GM21526 (cell line): Measurements from ENCODE around the gene FOXL2NB.
"Not testable (repeated sequence)": the region's sequence is repeated elsewhere in the genome, so short reads cannot be mapped to it uniquely, and the experiment has no call there.

Source experiments
- ATAC-seq: cut with Tn5 transposase; IDR thresholded peaks from one replicate; pipeline ENCODE4 v1.9.1; 2021; ENCODE audit warnings: moderate library complexity; ENCODE audit not compliant: unreplicated experiment, low FRiP score

The FOXL2NB gene

DNA sequence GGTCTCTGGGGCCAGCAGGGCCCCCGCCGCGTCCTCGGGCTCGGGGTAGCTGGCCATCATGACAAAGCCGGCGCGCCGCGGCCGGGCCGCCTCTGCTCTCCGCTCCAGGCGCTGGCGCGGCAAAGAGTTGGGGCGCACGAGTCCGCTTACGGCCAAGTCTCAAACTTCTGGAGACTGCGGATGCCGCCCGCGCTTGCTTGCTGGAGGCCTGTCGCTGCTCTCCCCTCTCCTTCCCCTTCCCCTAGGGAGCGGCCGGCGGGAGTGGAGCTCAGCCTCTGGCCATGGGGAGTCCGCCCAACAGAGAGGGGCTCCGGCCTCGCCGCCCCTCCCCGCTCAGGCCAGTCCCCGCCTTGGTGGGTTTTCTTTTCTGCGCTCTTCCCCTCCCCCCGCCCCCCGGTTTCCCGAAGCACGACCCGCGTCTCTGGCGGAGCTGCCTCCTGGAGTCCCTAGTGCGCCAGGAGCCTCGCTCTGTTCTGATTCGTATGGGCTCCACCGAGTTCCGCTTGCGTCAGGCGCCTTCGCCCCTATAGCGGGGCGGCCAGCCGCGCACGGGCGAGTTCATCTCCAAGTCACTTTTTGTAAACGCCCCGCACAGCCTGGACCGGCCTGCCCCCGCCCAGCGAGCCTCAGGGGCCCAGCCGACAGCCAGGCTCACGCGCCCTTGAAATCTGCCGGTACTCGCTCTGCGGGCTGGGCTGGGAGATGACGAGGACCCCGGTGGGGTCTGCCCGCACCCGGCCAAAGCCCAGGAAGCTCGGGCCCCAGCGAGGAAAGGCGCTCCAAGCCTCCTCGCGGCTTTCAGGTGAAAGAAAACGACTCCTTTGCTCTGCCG is at the start of gene FOXL2NB, which contains the start of gene FOXL2:
Gene FOXL2NB (plus strand): TSS at position 555 of the 832 bp plus-strand sequence. CDS start 148 bp downstream, at position 703.
Gene FOXL2 (minus strand): TSS at position 475 of the 832 bp plus-strand sequence. CDS start 415 bp downstream, at position 60.
- no peak for ATAC-seq

DNA sequence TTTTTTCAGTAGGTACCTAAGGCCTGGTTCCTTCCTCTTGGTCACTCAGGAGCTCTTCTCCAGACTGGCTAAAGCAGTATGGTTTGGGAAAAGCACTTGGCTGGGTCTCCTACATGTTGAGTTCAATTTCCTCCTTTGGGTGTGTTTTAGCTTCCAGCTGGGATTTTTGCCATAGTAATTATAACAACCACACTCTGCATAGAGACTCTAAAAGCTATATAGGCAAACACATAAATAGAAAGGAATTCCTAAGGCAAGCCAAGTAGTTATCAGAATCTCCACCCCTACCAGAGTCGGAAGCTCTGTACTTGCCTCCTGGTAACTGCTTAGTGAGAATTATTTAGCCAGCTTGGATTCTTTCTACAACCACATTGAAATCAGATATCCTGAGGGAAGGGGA is 48.7 kb upstream of the FOXL2NB start:
- ATAC-seq = no peak

DNA sequence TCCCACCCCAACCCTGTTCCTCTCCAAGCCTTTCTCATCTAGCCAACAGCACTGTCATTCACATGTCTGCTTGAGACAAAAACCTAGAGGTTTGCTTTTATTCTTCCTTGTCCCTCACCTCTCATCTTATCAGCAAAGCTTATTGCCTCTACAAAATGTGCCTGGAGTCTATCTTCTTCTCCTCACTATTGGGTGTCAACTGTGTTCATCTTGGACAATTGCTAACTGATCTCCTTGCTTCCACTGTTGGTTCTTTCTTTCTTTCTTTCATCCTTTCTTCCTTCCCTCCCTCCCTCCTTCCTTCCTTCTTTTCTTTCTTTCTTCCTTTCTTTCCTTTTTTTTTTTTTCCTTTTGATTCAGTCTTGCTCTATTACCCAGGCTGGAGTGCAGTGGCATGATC is 48.3 kb upstream of the FOXL2NB start:
- no peak for ATAC-seq

DNA sequence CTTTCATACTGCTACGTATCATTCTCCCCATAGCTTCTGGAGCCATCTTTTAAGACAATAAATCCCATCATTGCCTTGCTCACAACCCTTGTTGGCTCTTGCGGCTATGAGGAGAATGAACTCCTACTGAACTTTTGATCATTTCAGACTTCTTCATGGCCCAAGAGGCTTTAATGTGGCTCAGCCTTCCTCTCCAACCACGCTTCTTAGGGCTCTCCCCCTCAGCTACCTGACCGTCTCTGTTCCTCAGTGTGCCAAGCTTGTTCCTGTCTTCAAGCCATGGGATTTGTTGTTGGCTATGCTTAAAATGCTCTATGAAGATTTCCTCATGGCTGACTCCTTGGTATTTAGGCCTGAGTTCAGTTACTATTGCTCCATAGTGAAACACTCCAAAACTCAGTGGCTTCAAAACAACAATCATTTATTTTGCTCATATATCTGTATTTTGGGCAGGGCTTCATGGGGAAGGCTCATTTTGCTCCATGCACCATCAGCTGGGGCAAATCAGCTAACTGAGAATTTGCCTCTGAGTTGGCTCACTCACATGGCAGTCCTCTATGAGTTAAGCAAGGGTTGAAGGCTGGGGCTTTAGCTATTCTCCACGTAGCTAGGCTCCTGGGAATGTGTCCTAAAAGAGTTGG is 47.5 kb upstream of the FOXL2NB start:
- ATAC-seq = no peak

DNA sequence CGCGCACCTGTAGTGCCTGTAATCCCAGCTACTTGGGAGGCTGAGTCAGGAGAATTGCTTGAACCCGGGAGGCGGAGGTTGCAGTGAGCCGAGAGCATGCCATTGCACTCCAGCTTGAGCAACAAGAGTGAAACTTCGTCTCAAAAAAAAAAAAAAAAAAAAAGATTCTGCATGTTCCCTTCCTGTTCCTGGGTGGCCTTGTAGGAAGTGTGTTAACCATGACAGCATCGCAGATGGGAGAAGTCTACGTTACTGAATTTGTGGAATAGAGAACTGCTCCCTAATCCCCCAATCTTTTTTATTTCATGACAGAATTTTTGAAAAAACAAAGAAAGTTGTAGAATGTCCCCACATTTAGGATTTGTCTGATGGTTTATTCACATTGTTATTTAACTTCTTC is 45.5 kb upstream of the FOXL2NB start:
- ATAC-seq = no peak

DNA sequence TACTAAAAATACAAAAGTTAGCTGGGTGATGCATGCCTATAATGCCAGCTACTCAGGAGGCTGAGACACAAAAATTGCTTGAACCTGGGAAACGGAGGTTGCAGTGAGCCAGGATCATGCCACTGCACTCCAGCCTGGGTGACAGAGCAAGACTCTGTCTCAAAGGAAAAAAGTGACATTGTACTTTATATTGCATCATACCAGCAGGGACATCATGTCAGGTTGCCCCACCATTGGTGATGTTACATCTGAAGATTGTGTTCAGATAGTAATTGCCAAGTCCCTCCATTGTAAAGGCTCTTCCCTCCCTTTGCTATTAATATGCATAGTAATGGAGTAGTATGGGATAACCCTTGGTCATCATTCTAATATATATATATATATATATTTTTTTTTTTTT is 44.8 kb upstream of the FOXL2NB start:
- ATAC-seq = no peak

DNA sequence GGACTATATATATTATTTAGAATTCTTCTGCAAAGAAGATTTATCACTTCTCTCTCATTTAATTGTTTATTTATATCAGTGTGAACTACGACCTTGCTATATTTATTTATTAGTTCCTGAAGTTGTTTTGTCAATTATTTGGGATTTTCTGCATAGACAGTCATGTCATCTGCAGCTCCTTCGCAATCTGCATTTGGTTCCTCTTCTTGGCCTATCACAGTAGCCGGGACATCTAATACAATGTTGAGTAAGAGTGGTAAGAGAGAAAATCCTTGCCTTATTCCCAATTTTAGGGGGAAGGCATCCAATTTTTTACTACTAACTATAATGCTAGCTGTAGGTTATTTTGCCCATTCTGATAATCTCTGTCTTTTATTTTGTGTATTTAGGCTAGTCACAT is 39.5 kb upstream of the FOXL2NB start:
- ATAC-seq = no peak

DNA sequence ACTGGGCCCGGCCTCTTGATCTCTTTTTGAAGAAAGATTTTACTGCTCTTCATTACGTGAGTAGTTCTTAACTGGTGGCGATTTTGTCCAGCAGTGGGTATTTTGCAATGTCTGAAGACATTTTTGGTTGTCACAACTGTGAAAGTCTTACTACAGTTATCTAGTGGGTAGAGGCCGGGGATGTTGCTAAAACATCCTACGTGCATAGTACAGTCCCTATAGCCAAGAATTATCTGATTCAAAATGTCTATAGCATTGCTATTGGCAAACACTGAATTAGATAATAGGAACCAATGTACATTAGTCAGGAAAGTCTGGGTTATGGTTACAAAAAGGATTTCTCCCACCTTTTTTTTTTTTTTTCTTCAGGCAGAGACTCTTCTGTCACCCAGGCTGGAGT is 38.2 kb upstream of the FOXL2NB start:
- no peak for ATAC-seq

DNA sequence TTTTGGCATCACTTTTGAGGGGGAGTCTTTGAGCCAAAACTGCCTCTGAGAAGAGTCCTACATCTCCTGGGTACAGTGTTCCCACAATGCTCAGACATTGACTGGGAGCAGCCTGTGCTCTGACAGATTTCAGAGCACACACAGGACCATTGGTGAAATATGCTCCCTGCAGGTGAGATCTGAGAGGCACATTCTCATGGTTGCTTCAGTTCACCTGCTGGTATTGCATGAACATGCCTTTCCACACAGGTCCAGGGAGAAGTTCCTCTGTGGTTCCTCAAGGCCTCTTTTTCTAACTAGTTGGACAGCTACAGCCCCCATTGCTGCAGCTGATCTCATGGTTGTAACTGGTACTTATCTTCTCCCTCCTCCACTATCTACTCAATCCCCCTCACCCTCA is 37.1 kb upstream of the FOXL2NB start:
- ATAC-seq = no peak

DNA sequence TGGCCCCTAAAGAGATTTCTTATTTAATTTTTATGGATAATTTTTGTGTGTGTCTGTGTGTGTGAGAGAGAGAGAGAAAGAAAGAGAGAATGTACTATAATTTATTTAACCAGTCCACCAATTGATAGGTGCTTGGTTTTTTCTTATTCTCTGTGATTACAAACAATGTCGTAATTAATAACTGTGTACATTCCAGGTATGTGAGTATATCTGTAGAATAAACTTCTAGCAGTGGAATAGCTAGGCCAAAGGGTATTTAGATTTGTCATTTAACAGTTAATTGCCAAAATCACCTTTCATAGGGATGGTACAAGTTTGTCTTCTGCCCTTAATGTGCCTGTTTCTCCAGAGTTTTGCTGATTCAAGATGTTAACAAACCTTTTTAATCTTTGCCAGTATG is 35.4 kb upstream of the FOXL2NB start:
- no peak for ATAC-seq

DNA sequence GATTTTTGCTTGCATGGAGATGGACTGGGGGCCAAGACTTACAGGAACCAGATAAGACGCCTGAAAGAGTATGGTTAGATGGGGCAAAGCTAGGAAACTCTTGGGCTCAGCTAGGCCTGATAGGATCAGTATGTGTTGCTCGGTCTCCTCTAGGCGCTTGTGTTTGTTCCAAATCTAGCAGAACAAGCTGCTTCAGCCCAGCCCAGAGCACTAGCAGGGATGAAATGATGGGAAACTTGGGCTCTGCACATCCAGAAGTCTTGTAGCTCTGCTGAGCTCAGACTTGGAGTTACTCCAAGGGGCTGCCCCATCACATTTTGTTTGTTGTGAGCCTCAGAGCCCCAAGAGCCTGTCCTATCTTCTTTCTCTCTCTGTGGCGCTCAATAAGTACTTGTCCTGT is 34.8 kb upstream of the FOXL2NB start:
- ATAC-seq = no peak

DNA sequence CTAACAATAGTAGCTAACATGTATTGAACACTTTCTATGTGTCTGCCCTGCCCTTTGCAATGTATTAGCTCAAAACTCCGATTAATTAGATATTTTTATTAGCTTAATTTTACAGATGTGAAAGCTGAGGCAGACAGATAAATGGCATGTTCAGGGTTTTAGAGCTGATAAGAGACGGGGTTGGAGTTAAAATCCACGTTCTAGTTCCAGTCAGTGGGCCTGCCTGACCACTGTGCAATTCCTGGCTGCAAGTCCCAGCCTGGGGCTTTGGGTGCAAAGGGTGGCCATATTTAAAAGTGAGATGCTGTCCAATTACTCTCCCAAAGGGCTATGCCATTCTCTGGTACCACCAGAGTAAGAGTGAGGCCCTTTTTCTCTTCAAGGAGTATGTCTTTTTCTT is 33.3 kb upstream of the FOXL2NB start:
- ATAC-seq = no peak

DNA sequence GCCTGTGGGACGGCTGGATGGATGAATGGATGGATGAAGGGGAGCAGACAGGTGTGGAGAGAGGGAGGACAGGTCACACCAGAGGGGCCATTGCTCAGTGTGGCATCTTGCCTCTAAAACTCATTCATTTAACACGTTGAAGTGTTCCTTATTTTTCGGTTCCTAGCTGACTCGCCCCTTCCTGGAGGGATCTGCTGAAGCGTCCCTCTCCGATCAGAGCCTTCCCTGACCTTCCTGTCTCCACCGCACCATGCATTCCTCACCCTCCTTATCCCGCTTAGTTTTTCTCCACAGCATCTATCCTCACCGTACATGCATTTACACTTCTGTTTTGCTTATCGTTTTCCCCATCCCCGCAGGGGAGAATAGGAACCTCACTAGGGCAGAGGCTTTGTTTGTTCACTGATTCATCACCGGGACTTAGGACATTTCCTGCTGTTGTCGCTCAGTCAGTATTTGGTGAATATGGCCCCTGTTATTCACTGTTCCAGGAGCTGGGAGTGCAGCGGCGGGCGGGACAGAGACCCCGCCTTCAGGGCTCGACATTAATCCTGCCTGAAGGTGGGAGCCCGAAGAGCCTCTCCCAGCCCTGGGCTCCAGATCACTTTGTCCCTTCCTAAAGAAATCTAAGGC is 32.0 kb upstream of the FOXL2NB start:
- peak; percentile 25 for ATAC-seq

DNA sequence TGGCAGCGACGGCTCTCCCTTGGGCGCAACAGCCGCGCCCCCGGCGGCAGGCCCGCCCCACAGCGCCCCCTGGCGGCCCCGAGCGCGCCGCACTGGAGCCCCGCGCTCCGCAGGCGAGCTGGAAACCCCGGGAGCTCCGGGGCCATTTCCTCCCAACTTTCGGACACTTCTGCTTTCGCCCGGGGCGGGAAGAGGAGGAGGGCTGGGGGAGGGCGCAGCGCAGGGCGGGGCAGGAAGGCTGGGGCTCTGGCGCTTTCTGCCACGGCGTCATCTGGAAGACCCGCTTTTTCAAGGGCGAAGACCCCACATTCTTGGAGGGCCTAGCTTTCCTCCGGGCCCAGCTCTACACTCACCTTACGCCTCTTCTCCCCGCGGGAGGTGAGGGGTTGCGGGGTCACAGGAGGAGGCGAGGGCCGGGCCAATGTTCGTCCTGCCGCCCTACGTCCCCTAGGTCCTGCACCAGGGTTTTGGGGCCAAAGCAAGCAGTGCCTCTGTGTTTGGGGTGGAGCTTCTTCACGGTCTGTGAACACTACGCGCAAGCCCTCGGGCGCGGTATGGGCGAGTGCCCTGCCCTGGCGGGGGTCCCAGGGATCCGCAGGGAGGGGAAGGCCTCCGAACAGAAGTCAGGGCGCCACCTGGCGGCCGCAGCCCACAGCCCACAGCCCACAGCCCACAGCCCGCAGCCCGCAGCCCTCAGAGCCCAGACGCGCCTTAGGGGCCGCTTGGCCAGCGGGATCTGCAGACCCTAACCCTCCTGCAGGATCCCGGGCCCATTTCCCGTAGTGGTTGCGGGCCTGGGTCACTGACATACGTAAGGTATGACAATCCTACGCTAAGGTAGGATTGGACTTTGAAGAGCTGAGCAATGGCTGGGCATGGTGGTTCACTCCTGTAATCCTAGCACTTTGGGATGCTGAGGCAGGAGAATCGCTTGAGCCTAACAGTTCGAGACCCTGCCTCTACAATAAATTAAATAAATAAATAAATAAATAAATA is 31.2 kb upstream of the FOXL2NB start:
- ATAC-seq = peak; percentile 79

DNA sequence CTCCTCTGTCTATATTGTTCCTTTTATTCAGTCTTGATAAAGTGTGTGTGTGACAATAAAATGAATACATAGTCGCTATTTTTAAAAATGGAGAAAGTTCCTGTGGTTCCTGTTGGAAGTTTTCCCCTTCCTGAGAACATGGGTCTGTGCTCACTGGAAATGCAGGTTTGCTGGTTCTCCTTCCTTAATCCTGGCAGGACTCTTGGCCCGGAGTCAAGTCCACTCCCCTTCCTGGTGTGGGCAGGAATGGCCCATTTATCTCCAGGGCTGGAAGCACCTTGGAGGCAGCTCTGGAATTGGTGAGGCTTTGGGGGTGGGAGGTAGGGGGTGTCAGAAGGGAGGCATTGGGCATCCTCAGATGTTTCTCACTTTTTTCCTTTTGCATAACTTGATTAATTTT is 30.2 kb upstream of the FOXL2NB start:
- ATAC-seq = no peak

DNA sequence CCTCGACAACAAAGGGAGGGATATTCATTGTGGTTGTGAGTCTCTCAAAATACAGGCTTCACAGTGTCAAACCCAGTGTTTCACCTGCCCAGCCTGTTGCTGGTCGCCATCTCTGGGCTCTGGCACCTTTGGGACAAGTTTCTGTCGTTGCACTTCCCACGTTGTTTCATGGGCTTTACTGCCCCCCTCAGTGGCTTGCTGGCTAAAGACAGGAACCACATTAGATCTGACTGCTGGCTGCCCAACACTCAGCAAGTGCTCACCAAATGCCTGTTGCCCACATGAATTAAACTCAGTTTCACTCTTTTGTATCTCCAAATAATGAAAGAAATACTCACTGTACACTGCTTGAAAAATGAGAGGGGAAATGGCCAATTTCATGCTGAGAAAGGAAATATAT is 27.7 kb upstream of the FOXL2NB start:
- no peak for ATAC-seq

DNA sequence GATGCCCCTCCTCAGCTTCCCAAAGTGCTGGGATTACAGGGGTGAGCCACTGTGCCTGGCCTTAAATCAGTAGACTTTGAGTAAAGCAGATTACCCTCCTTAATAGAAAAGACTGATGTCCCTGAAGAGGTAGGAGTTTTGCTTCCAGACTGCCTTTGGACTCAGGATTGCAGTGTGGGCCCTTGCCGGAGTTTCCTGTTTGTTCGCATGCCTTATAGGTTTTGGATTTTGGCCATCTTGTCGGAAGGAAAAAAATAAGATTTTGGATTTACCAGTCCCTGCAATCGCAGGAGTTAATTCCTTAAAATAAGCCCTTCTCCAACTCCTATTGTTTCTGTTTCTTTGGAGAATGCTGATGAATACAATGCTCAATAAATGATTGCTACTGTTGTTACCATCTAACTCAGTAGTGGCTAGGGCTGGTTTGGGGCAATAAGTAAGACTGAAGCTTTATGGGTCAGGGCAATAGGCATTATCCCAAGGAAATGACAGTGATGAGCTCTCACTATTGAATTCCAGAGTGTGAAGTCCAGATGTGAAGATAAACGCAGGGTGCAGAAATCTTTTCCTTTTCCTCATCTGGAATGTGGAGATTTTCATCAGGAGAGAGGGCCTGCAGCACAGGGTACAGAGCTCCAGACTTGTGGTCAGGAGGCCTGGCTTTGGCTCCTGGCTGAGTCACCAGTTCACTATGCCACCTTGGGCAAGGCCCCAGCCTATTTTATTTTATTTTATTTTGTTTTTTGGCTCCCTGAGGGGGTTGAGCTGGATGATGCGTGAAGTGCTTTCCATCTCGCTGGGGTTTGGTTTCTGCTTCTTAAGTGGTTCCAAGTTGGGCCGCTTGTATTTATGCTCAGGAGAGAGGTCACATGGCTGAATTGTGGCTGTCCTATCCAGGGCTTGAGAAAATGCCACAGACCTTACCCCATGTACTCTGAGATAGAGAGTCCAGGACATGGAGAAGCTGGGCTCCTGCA is 25.4 kb upstream of the FOXL2NB start:
- no peak for ATAC-seq

DNA sequence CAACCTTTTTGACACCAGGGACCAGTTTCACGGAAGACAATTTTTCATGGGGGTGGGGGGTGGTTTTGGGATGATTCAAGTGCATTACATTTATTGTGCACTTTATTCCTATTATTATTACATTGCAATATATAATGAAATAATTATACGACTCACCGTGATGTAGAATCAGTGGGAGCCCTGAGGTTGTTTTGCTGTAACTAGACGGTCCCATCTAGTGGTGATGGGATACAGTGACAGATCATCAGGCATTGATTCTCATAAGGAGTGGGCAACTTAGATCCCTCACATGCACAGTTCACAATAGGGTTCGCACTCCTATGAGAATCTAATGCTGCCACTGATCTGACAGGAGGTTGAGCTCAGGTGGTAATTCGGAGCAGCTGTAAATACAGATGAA is 24.6 kb upstream of the FOXL2NB start:
- ATAC-seq = not testable (repeated sequence)

DNA sequence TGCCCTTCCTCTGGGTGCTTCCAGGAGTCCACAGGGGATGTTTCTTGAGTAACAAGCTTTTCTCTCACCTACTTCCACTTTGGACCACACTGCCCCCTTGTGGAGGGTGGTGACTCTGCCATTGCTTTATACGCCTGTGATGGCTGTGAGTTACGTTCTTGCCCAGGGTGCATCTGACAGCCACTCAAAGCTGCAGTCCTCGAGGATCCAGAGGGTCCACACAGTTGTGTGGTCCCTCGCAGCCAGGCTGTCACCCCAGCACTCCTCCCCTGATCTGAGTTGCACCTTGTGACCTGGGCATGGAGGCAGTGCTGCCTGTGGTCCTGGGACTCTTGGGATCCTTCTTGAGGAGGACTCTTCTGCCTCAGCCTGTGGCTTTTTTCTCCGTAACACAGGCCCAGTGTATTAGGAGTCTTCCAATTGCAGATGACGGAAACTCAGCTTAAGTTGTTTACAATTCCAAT is 23.5 kb upstream of the FOXL2NB start:
- peak; percentile 75 for ATAC-seq
